ENCODE results near the gene ADARB2.

ADARB2 gene

GRCh38 chr10:1594372-1595241, 142.7 kb downstream of the ADARB2 start:
- no peak for DNase-seq (ENCODE audit: low spot score)
- H2AFZ ChIP-seq (ENCODE audit: low read length): no peak overlapping the region
- no peak overlapping the region for H2AK5ac ChIP-seq (ENCODE audit: low read depth, low read length)
- no peaks in the 10 kb centered on the region for H3K9me3 ChIP-seq (replicated peaks in 1 of 2; ENCODE audit: control insufficient read depth in 2 of 2, insufficient read depth in 1 of 2, low read depth in 1 of 2, low read length in 2 of 2)
- no peak overlapping the region for H4K91ac ChIP-seq (ENCODE audit: low read depth, low read length, poor library complexity)
- H3K18ac ChIP-seq (ENCODE audit: low read length): no peak overlapping the region
- H2BK120ac ChIP-seq (ENCODE audit: low read depth, low read length): no peak overlapping the region
- WGBS, 2 donors (ENCODE audit: extremely low coverage in 2 of 2, insufficient read length in 2 of 2, insufficient replicate concordance in 1 of 2): no CpG with 5 or more reads among the region's 20 CpGs
- no peaks in the 10 kb centered on the region for H3K79me1 ChIP-seq (ENCODE audit: low read depth, low read length)
- peaks cover 0 to 4% of the 10 kb centered on the region in 2 donors for H3K4me1 ChIP-seq (ENCODE audit: control insufficient read depth in 2 of 2, insufficient read depth in 1 of 2, low read depth in 1 of 2, low read length in 2 of 2)
- H3K4ac ChIP-seq (ENCODE audit: low read length): no peak overlapping the region
- peaks cover 0 to 4% (median 0%) of the 10 kb centered on the region in 3 experiments for H3K27me3 ChIP-seq (ENCODE audit: control insufficient read depth in 3 of 3, insufficient read depth in 3 of 3, low read depth in 1 of 3, low read length in 3 of 3)
- no peak overlapping the region for H3K23ac ChIP-seq (ENCODE audit: low read depth, low read length, poor library complexity)
- H3K36me3 ChIP-seq (replicated peaks in 1 of 2; ENCODE audit: control insufficient read depth in 2 of 2, insufficient read depth in 2 of 2, low read length in 2 of 2): no peaks in the 10 kb centered on the region
- H3K27ac ChIP-seq (replicated peaks; ENCODE audit: low read length): no peak overlapping the region
- H3K9ac ChIP-seq (ENCODE audit: low read depth, low read length, poor library complexity): no peak overlapping the region
- no peak overlapping the region for H4K8ac ChIP-seq (ENCODE audit: low read depth, low read length)
- no peak overlapping the region for H2BK5ac ChIP-seq (ENCODE audit: low read length)
- no peak overlapping the region for H3K14ac ChIP-seq (ENCODE audit: low read length)
- peak overlapping the region in 1 of 2 donors; percentile 15 for H3K4me3 ChIP-seq (ENCODE audit: low read length in 2 of 2)
- H3K4me2 ChIP-seq (ENCODE audit: insufficient read depth, low read length, poor library complexity, severe bottlenecking): no peak overlapping the region
- H2BK15ac ChIP-seq (ENCODE audit: low read length): no peak overlapping the region
- H2BK12ac ChIP-seq (ENCODE audit: low read length): no peak overlapping the region

GRCh38 chr10:1591742-1592141, 145.6 kb downstream of the ADARB2 start:
- Histone ChIP-seq H3K9me3 (replicated peaks in 1 of 2; ENCODE audit: control insufficient read depth in 2 of 2, insufficient read depth in 1 of 2, low read depth in 1 of 2, low read length in 2 of 2) (peaks cover 0 to 2% of the 10 kb centered on the region in 2 donors), H4K91ac (ENCODE audit: low read depth, low read length, poor library complexity) (no peak overlapping the region), H3K14ac (ENCODE audit: low read length) (no peak overlapping the region), H3K4me2 (ENCODE audit: insufficient read depth, low read length, poor library complexity, severe bottlenecking) (no peak overlapping the region), H3K18ac (ENCODE audit: low read length) (no peak overlapping the region), H2BK120ac (ENCODE audit: low read depth, low read length) (no peak overlapping the region), H2AK5ac (ENCODE audit: low read depth, low read length) (no peak overlapping the region), H2AFZ (ENCODE audit: low read length) (no peak overlapping the region), H3K36me3 (replicated peaks in 1 of 2; ENCODE audit: control insufficient read depth in 2 of 2, insufficient read depth in 2 of 2, low read length in 2 of 2) (no peaks in the 10 kb centered on the region), H3K4me1 (ENCODE audit: control insufficient read depth in 2 of 2, insufficient read depth in 1 of 2, low read depth in 1 of 2, low read length in 2 of 2) (peaks cover 0 to 4% of the 10 kb centered on the region in 2 donors), H3K4me3 (ENCODE audit: low read length in 2 of 2) (no peak overlapping the region), H2BK12ac (ENCODE audit: low read length) (no peak overlapping the region), H2BK5ac (ENCODE audit: low read length) (no peak overlapping the region), H3K27me3 (ENCODE audit: control insufficient read depth in 3 of 3, insufficient read depth in 3 of 3, low read depth in 1 of 3, low read length in 3 of 3) (no peaks in the 10 kb centered on the region), H3K79me1 (ENCODE audit: low read depth, low read length) (no peaks in the 10 kb centered on the region), H2BK15ac (ENCODE audit: low read length) (no peak overlapping the region), H3K27ac (replicated peaks; ENCODE audit: low read length) (no peak overlapping the region), H3K9ac (ENCODE audit: low read depth, low read length, poor library complexity) (no peak overlapping the region), H4K8ac (ENCODE audit: low read depth, low read length) (no peak overlapping the region), H3K23ac (ENCODE audit: low read depth, low read length, poor library complexity) (no peak overlapping the region), H3K4ac (ENCODE audit: low read length) (no peak overlapping the region)
- WGBS, 2 donors (ENCODE audit: extremely low coverage in 2 of 2, insufficient read length in 2 of 2, insufficient replicate concordance in 1 of 2): no CpG with 5 or more reads among the region's 8 CpGs
- no peak for DNase-seq (ENCODE audit: low spot score)

- no peaks in the 10 kb centered on the region for H3K36me3 ChIP-seq (replicated peaks in 1 of 2; ENCODE audit: control insufficient read depth in 2 of 2, insufficient read depth in 2 of 2, low read length in 2 of 2)
- H3K27me3 ChIP-seq (ENCODE audit: control insufficient read depth in 3 of 3, insufficient read depth in 3 of 3, low read depth in 1 of 3, low read length in 3 of 3): no peaks in the 10 kb centered on the region
- peaks cover 0 to 2% of the 10 kb centered on the region in 2 donors for H3K9me3 ChIP-seq (replicated peaks in 1 of 2; ENCODE audit: control insufficient read depth in 2 of 2, insufficient read depth in 1 of 2, low read depth in 1 of 2, low read length in 2 of 2)
- H3K79me1 ChIP-seq (ENCODE audit: low read depth, low read length): no peaks in the 10 kb centered on the region
- no peak for DNase-seq (ENCODE audit: low spot score)
- H3K4me3 ChIP-seq (ENCODE audit: low read length in 2 of 2): no peak overlapping the region
- H4K8ac ChIP-seq (ENCODE audit: low read depth, low read length): no peak overlapping the region
- H4K91ac ChIP-seq (ENCODE audit: low read depth, low read length, poor library complexity): no peak overlapping the region
- no peak overlapping the region for H2BK15ac ChIP-seq (ENCODE audit: low read length)
- no peak overlapping the region for H3K14ac ChIP-seq (ENCODE audit: low read length)
- no peak overlapping the region for H2AFZ ChIP-seq (ENCODE audit: low read length)
- H2AK5ac ChIP-seq (ENCODE audit: low read depth, low read length): no peak overlapping the region
- H3K27ac ChIP-seq (replicated peaks; ENCODE audit: low read length): no peak overlapping the region
- H3K4ac ChIP-seq (ENCODE audit: low read length): no peak overlapping the region
- H3K9ac ChIP-seq (ENCODE audit: low read depth, low read length, poor library complexity): peak overlapping the region; percentile 24
- H2BK12ac ChIP-seq (ENCODE audit: low read length): no peak overlapping the region
- no peak overlapping the region for H3K4me2 ChIP-seq (ENCODE audit: insufficient read depth, low read length, poor library complexity, severe bottlenecking)
- H2BK120ac ChIP-seq (ENCODE audit: low read depth, low read length): no peak overlapping the region
- H3K4me1 ChIP-seq (ENCODE audit: control insufficient read depth in 2 of 2, insufficient read depth in 1 of 2, low read depth in 1 of 2, low read length in 2 of 2): peaks cover 0 to 4% of the 10 kb centered on the region in 2 donors
- H2BK5ac ChIP-seq (ENCODE audit: low read length): no peak overlapping the region
- H3K18ac ChIP-seq (ENCODE audit: low read length): peak overlapping the region; percentile 38
- no peak overlapping the region for H3K23ac ChIP-seq (ENCODE audit: low read depth, low read length, poor library complexity)
- no CpG with 5 or more reads among the region's 12 CpGs for WGBS, 2 donors (ENCODE audit: extremely low coverage in 2 of 2, insufficient read length in 2 of 2, insufficient replicate concordance in 1 of 2)
These were observed 146.3 kb downstream of the ADARB2 start for GRCh38 chr10:1591045-1591444.

- Histone ChIP-seq H2AFZ (ENCODE audit: low read length) (no peak overlapping the region), H3K9me3 (replicated peaks in 1 of 2; ENCODE audit: control insufficient read depth in 2 of 2, insufficient read depth in 1 of 2, low read depth in 1 of 2, low read length in 2 of 2) (peaks cover 0 to 2% of the 10 kb centered on the region in 2 donors), H3K27me3 (ENCODE audit: control insufficient read depth in 3 of 3, insufficient read depth in 3 of 3, low read depth in 1 of 3, low read length in 3 of 3) (no peaks in the 10 kb centered on the region), H3K9ac (ENCODE audit: low read depth, low read length, poor library complexity) (no peak overlapping the region), H3K23ac (ENCODE audit: low read depth, low read length, poor library complexity) (peak overlapping the region; percentile 77), H2BK15ac (ENCODE audit: low read length) (no peak overlapping the region), H3K27ac (replicated peaks; ENCODE audit: low read length) (no peak overlapping the region), H2AK5ac (ENCODE audit: low read depth, low read length) (no peak overlapping the region), H3K79me1 (ENCODE audit: low read depth, low read length) (no peaks in the 10 kb centered on the region), H3K18ac (ENCODE audit: low read length) (no peak overlapping the region), H4K91ac (ENCODE audit: low read depth, low read length, poor library complexity) (no peak overlapping the region), H2BK12ac (ENCODE audit: low read length) (no peak overlapping the region), H3K4me2 (ENCODE audit: insufficient read depth, low read length, poor library complexity, severe bottlenecking) (no peak overlapping the region), H3K4me1 (ENCODE audit: control insufficient read depth in 2 of 2, insufficient read depth in 1 of 2, low read depth in 1 of 2, low read length in 2 of 2) (peaks cover 0 to under 1% of the 10 kb centered on the region in 2 donors), H2BK5ac (ENCODE audit: low read length) (no peak overlapping the region), H3K14ac (ENCODE audit: low read length) (peak overlapping the region; percentile 83), H4K8ac (ENCODE audit: low read depth, low read length) (peak overlapping the region; percentile 76), H2BK120ac (ENCODE audit: low read depth, low read length) (no peak overlapping the region), H3K36me3 (replicated peaks in 1 of 2; ENCODE audit: control insufficient read depth in 2 of 2, insufficient read depth in 2 of 2, low read length in 2 of 2) (no peaks in the 10 kb centered on the region), H3K4me3 (ENCODE audit: low read length in 2 of 2) (peak overlapping the region in 1 of 2 donors; percentile 43), H3K4ac (ENCODE audit: low read length) (no peak overlapping the region)
- WGBS, 2 donors (ENCODE audit: extremely low coverage in 2 of 2, insufficient read length in 2 of 2, insufficient replicate concordance in 1 of 2): no CpG with 5 or more reads among the region's 17 CpGs
- DNase-seq (ENCODE audit: low spot score): no peak
These were observed 148.1 kb downstream of the ADARB2 start for GRCh38 chr10:1589257-1589656.
